Measurements from ENCODE around the gene GCA.

Gene GCA

GRCh38 chr2:162328424-162329157 lies 15.3 kb upstream of the GCA start:
- no peak for DNase-seq (ENCODE audit: low read depth)

- DNase-seq (ENCODE audit: low read depth), result no peak
Observed at GRCh38 chr2:162330881-162331280, 13.1 kb upstream of the GCA start.

DNA sequence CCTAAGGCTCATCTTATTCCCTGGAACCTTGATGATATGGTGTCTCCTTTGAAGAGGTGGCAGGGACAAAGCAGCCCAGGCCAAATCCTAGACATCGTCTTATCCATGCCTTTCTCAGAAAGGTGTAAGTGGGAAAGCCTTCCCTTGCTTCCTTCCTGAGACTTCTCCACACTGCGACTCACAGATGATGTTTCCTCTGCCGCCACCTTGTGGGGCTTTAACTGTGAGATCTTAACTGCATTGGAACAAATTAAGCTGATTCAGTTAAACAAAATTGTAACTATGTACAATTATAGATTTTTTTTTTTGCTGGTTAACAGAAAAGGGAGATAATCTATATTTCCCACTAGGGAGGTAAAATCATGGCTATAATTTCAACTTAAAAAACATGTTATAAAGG lies 10.0 kb upstream of the GCA start:
- DNase-seq (ENCODE audit: low read depth), result no peak

DNA sequence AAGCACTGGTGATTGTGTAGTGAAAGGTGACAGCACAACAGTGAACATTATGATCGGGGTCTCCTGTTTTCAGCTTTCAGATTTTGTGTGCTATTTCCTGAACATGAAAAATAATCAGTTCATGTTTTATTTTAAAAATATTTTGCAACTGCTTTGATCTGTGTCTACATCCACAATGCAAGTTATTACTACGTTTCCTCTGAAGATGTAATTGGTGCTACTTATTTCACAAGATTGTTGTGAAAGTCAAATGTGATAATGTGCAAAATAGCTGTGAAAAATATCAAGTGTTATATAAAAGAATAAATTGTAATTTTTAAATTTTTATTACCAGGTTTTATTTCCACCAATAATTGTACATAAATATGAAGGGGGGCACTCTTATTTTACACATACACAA lies 6.1 kb upstream of the GCA start:
- DNase-seq (ENCODE audit: low read depth), result no peak

DNA sequence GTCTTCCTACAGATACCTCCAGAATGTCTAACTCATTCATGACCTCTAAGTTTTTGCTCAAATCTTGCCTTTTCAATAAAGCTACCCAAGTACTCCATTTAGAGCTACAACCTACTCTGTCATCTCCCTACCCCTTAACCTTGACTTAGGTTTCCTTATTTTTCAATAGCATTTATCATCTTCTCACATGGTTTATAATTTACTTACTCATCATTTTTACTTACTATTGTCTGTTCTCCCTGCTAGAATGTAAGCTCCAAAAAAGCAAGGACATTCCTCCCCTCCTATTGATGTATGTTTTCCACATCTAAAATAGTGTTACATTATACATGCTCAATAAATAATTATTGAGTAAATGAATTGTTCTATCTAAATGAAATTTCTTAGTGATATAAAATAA lies 3.1 kb upstream of the GCA start:
- no peak for DNase-seq (ENCODE audit: low read depth)

- no peak for DNase-seq (ENCODE audit: low read depth)
Observed at GRCh38 chr2:162342321-162342720, 1.6 kb upstream of the GCA start.

DNA sequence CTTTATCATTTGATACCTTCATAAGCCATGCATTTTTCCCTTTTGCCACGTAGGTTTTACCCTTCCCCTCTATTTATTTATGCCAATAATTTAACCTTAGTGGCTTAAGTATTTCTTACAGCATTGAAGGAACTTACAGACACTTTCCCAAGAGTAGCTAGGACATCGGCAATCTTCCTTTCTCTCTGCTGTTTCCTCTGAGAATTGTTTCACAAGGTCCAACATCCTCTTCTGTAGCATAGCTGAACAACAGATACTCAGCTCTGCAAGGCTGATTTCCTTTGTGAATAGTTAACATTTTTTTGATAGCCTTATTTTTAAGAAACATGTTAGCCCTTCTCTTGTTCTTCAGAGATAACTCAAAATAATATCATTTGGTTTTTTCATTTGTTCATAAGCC lies 1.1 kb upstream of the GCA start:
- DNase-seq (ENCODE audit: low read depth), result no peak

DNA sequence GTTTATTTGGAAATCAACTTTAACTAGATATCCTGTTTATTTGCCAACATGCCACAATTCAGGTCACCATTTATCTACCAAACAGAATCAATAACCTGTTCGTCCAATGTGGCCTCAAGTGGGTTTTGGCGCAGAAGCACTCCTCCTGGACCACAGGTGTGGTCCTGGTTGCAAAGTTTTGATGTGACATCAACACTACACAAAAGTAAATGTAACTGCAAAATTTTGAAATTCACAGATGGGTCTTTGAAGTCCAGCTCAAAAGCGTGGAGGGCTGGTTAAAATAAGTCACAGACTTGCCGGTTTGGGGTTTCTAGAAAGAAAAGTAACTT lies 474 bp upstream of the GCA start:
- no peak for DNase-seq (ENCODE audit: low read depth)

DNA sequence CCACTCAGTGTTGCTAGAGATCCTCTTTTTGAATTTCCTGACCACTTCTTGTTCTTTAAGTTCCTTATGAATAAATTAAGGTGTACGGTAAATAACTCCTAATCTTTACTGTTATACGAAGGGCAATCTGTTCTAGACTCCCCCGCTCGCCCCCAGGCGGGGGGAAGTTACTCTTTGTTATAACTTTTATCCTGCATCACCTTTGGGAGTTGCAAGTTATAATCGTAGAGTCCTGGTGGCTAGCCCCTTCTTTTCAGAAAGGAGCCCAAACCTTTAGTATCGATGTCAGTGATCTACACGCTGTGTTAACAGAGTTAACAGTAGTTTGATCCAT lies 652 bp downstream of the GCA start:
- no peak for DNase-seq (ENCODE audit: low read depth)

DNA sequence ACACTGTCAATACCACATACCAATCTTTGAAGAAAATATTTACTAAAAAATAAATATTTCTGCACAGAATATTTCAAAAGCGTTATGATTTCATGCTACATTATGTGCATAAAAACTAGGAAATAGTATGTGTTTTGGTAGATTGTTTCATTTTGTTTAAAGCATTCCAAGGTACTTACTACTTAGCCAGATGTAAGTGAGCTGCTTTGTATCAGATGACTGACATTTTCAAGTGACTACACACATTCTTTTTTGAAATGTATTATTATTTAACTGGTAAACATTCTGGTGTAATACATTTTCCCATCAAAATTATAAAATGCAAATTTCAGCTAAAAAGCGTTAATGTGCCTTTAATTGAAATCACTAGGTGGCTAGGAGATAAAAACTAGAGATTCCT lies 21.5 kb downstream of the GCA start:
- no peak for DNase-seq (ENCODE audit: low read depth)

DNA sequence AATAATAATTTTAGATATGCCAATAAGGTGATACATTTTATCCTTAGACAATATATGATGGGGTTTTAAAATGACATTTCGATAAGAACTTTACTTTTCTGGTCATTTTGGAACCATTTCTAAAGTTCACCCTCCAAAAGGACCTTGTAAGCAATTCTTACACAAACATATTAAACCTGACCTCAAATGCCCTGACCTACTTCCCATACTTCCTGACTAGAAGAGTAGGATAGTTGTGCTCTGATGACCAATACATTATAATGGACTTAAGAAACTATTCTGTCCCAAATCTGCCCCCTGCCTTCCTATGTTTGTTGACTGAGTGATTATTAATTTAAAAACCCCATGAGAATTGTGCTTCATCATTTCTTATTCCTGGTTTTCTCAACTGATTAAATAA lies 24.6 kb downstream of the GCA start:
- no peak for DNase-seq (ENCODE audit: low read depth)

- DNase-seq (ENCODE audit: low read depth), result no peak
Observed at GRCh38 chr2:162369551-162369950, 25.6 kb downstream of the GCA start.

DNA sequence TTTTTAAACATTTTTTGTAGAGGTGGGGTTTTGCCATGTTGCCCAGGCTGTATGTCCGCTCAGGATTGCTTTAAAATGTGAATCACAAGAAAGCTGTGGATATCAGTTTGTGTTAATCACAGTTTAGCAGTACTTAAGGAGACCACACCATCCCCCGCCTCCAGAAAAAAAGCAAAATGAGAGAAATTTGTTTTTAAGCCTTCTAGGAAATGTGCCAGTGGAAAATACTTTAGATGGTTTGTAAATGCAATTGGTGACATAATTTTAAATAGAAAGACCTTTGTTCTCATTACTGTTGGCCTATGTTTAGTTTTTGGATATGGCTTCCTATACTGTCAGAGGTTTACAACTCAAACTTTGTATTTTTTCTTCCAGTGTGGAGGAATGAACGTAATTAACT lies 27.0 kb downstream of the GCA start:
- DNase-seq (ENCODE audit: low read depth), result no peak

DNA sequence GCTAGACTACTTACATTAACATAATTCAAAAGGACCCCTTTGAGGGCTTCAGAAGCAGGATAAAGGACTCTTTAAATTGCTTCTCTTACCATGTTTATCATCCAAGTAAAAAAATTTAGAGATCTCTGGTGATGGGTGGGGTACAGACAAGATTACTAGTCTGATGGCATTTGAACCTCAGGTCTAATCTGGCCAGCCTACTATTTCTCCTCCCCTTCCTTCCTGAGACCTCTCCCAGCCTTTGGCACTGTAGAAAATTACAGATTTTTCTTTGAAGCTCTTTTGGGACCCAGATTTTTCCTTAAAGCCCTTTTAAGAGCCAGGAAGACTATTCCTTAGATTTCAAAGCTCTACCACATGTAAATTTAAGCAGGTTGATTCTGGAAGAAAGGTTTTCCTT lies 28.9 kb downstream of the GCA start:
- DNase-seq (ENCODE audit: low read depth), result no peak

DNA sequence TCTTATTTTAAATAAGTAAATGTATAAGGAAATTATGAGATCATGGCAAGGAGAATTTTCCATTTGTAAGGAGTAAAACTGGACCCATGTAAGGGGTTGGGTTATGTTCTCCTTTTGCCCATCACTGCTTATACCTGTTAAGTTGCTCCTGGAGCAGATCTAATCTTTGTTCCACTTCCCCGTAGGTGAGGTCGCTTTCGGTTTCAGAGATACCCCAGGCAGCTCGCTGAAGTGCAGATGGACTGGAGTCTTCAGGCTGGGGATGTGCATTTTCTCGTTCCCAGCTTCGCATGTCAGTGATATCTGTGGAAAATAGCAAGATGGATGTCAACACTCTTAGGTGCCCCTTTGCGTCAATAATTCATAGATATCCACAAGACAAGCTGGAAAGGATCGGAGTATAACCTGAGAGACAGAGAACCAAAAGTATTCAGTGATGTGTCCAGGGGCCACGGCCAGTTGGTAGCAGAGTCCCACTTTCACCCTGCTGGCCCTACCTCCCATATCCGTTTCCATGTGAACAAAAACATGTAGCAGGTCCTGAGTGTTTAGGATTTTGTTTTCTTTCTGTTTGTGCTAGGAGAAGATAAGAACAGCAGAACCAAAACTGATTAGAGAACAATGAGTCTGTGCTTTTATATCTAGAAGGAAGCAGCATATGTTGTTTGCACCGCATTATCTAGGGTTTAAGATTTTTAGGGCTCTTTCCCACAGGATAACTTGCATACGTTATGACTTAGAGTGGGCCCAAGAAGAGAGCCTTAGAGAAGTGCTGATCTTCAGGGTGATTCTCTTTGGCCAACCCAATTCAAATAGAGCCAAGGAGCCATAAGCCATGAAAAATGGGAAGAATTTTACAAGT lies 36.0 kb downstream of the GCA start:
- DNase-seq (ENCODE audit: low read depth), result no peak

GRCh38 chr2:162381851-162382250 lies 37.9 kb downstream of the GCA start:
- no peak for DNase-seq (ENCODE audit: low read depth)

DNA sequence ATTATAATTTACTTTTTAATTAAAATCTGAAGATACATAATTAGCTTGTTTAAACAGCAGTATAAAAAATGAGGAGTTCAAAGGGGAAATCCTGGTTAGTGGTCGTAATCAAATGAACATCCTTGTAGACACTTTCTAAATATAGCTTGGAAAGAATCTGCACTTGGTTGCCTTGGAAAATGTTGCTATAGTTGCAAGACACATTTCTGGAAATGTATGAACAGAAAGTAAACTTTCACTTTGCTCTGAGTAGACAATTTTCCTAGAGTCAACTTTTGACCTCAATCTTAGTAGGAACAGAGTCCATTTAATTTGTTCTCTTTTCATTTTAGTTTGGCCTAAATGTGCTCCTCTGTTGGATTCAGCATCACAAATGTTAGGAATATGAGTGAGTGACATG lies 38.3 kb downstream of the GCA start:
- no peak for DNase-seq (ENCODE audit: low read depth)

GRCh38 chr2:162385536-162385935 lies 41.6 kb downstream of the GCA start:
- no peak for DNase-seq (ENCODE audit: low read depth)

GRCh38 chr2:162390801-162391200 lies 46.9 kb downstream of the GCA start:
- DNase-seq (ENCODE audit: low read depth), result no peak

DNA sequence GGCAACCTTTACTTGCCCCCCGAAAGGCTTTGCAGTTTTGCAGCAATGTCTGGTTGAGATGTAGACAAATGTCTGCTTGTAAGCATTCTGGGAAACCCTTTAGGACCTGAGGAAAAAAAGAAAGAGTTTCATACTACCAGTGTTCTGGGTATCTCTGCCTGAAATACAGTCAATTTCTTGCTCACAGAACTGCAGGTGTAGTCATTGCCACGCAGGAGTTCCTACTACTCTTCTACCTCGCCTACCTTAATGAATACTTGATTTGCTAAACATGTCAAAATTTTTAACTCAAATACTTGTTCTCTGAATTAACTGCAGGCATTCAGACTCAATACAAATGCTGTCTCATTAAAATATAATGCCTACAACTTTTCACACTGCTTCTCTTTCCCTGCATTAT lies 56.4 kb downstream of the GCA start:
- DNase-seq (ENCODE audit: low read depth), result no peak

DNA sequence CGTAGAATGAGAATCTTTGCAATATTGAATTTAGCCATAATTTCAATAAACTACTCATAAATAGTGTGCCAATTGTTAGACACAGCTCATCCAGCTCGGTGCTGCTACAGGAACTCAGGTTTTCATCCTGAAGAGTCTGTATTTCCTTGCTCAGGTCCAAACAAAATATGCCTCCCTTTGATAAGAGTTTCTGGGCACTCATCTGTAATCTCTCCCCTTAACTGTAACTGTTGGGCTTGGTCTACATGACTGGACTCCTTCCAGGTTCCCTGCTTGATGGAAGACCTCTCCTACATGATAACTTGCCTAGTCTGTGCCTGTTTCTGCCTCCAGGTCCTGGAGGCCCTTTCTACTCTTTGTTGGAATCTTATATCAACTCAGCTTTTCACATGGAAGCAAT lies 57.9 kb downstream of the GCA start:
- DNase-seq (ENCODE audit: low read depth), result no peak

- DNase-seq (ENCODE audit: low read depth), result no peak
Observed at GRCh38 chr2:162403884-162404283, 60.0 kb downstream of the GCA start.

Measured in T follicular helper cell (primary cell).